Caco-2 (cell line): ENCODE measurements around the gene RFC3. TPM values are rescaled to one million over a fixed set of nuclear protein-coding genes. Genes with fewer than 3 reads are reported as not detected.

Source experiments
- BruUV-seq: library from RNA; stranded (reverse); fragments of 400-500 nt; replicated peaks from 2 replicates; lab custom pipeline; 2021; lab: Mats Ljungman, UMichigan
- CTCF ChIA-PET: fragments of 300-600 bp; sonication (Branson Sonifier 250); formaldehyde crosslinking; loops from one replicate; lab custom pipeline; 2022; ENCODE audit warnings: antibody characterized with exemption; lab: Charles Lee
- POLR2A ChIA-PET: fragments of 300-600 bp; sonication (Branson Sonifier 250); formaldehyde crosslinking; loops from one replicate; lab custom pipeline; 2022; ENCODE audit warnings: antibody characterized with exemption; lab: Charles Lee
- DNase-seq, 2 experiments: peaks; one replicate each; pipeline versions ENCODE4 v3.0.0 to v3.0.0-alpha.2; 2020 to 2022
- H3K27me3 ChIP-seq: replicated peaks from 2 replicates; pipeline ENCODE4 v1.6.0; 2011; ENCODE audit warnings: low read length; ENCODE audit not compliant: control insufficient read depth, insufficient read depth
- H3K36me3 ChIP-seq: 2 replicates; pipeline ENCODE4 v1.5.1; 2011; ENCODE audit warnings: low read length; ENCODE audit not compliant: control insufficient read depth, insufficient read depth
- H3K4me1 ChIP-seq: fragments of 250-450 bp; sonication (Bioruptor Pico); 2 replicates; pipeline ENCODE4 v1.5.1; 2020; ENCODE audit warnings: mild to moderate bottlenecking
- H3K4me3 ChIP-seq: 2 replicates; pipeline ENCODE4 v1.5.1; 2011; ENCODE audit warnings: low read depth, mild to moderate bottlenecking, control low read depth, low read length
- H3K9me3 ChIP-seq: fragments of 250-450 bp; sonication (Bioruptor Pico); 2 replicates; pipeline ENCODE4 v1.5.1; 2020; ENCODE audit warnings: mild to moderate bottlenecking, moderate library complexity
- H3K27ac Mint-ChIP-seq: one replicate; pipeline ENCODE4 v1.8.0; 2022; ENCODE audit warnings: mixed read lengths; ENCODE audit not compliant: unreplicated experiment
- H3K27me3 Mint-ChIP-seq: one replicate; pipeline ENCODE4 v1.8.0; 2022; ENCODE audit warnings: mixed read lengths; ENCODE audit not compliant: insufficient read depth, unreplicated experiment
- H3K36me3 Mint-ChIP-seq: one replicate; pipeline ENCODE4 v1.8.0; 2022; ENCODE audit warnings: mild to moderate bottlenecking, mixed read lengths; ENCODE audit not compliant: insufficient read depth, unreplicated experiment
- H3K4me1 Mint-ChIP-seq: one replicate; pipeline ENCODE4 v1.8.0; 2022; ENCODE audit warnings: low read depth, mixed read lengths; ENCODE audit not compliant: unreplicated experiment
- H3K4me3 Mint-ChIP-seq: one replicate; pipeline ENCODE4 v1.8.0; 2022; ENCODE audit warnings: mild to moderate bottlenecking, moderate library complexity, mixed read lengths; ENCODE audit not compliant: unreplicated experiment
- H3K9me3 Mint-ChIP-seq: one replicate; pipeline ENCODE4 v1.8.0; 2022; ENCODE audit warnings: mixed read lengths; ENCODE audit not compliant: unreplicated experiment
- intact Hi-C: fragments of 100-400 bp; cut with micrococcal nuclease; formaldehyde crosslinking; loops from one replicate; pipeline ENCODE4 v1.10.0; 2022; ENCODE audit not compliant: unreplicated experiment
- total RNA-seq: library from RNA; stranded (reverse); gene quantifications from 2 replicates; pipeline ENCODE4 v1.2.3, GENCODE V29; 2022
- TF ChIP-seq, protein P1 (sequence below), 2 experiments: fragments of 200-600 bp in 1 of 2; IDR thresholded peaks; 1 replicate in 1 of 2; 2 replicates in 1 of 2; pipeline versions ENCODE4 v1.5.1 to v1.8.0; 2011 to 2022; ENCODE audit warnings: antibody characterized with exemption in 1 of 2, control low read depth in 1 of 2, inconsistent platforms in 1 of 2, low read depth in 1 of 2, low read length in 1 of 2, mild to moderate bottlenecking in 1 of 2, moderate library complexity in 1 of 2; ENCODE audit not compliant: insufficient read depth in 1 of 2, severe bottlenecking in 1 of 2, unreplicated experiment in 1 of 2

RFC3 gene
- total RNA-seq, 1 experiment from 2014 or later, result 50.2 TPM

DNA sequence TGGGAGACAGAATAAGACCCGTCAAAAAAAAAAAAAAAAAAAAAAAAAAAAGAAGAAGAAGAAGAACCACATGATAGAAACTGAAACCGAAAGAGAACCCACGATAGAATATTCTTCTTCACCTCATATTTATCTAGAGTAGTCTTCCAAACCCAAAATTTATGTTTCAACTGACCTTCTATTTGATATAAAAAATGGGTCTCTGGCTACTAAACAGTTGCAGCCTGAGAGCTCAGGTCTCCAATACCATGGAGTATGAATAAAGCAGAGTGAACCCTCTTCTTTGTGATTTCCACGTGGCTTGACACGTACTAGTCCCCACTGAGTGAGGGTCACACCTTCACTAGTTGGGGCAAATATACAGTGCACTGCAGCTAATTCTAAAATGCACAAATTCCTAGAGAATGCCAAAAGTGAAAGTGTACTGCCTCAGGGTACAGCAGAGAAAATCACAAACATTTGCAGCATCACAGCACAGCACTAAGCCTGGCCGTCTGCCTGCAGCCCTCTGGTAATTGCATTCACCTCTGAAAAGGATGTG is 30.8 kb upstream of the RFC3 start:
- H3K4me3 ChIP-seq, result no peak overlapping the region
- Mint-ChIP-seq H3K4me3 (peak overlapping the region; percentile 37), H3K27ac (no peak overlapping the region)

GRCh38 chr13:33789066-33789606 is 28.8 kb upstream of the RFC3 start:
- Mint-ChIP-seq H3K4me1 (no peaks in the 10 kb centered on the region), H3K27me3 (peaks cover 3% of the 10 kb centered on the region), H3K4me3 (no peak overlapping the region), H3K27ac (no peak overlapping the region), H3K9me3 (peaks cover 9% of the 10 kb centered on the region), H3K36me3 (no peaks in the 10 kb centered on the region)
- intact Hi-C loops, result no loop called here
- TF ChIP-seq, protein P1, sequence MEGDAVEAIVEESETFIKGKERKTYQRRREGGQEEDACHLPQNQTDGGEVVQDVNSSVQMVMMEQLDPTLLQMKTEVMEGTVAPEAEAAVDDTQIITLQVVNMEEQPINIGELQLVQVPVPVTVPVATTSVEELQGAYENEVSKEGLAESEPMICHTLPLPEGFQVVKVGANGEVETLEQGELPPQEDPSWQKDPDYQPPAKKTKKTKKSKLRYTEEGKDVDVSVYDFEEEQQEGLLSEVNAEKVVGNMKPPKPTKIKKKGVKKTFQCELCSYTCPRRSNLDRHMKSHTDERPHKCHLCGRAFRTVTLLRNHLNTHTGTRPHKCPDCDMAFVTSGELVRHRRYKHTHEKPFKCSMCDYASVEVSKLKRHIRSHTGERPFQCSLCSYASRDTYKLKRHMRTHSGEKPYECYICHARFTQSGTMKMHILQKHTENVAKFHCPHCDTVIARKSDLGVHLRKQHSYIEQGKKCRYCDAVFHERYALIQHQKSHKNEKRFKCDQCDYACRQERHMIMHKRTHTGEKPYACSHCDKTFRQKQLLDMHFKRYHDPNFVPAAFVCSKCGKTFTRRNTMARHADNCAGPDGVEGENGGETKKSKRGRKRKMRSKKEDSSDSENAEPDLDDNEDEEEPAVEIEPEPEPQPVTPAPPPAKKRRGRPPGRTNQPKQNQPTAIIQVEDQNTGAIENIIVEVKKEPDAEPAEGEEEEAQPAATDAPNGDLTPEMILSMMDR (IDR thresholded peaks at IDR 0.05; ENCODE audit: insufficient read depth in 1 of 2, low read depth in 1 of 2, low read length in 1 of 2, severe bottlenecking in 1 of 2, unreplicated experiment in 1 of 2), result no peak
- ChIA-PET POLR2A (no interaction called here), CTCF (no interaction called here)
- Histone ChIP-seq H3K36me3 (no peaks in the 10 kb centered on the region), H3K27me3 (0 out of 2 replicates have a peak, but pooled peaks cover 1% of the 10 kb centered on the region), H3K9me3 (no peaks in the 10 kb centered on the region; the same call in 1 of the 2 replicates), H3K4me1 (no peaks in the 10 kb centered on the region), H3K4me3 (no peak overlapping the region)
- no TSS peak for BruUV-seq
- no peak for DNase-seq

More for the DNA sequence above, 30.8 kb upstream of the RFC3 start:
- ChIA-PET POLR2A (no interaction called here), CTCF (interaction anchor here (0.6 kb wide), 1 partner anchor 718 kb away, joined by 4 read pairs; no protein-coding TSS in a partner anchor)
- peaks cover 10% of the 10 kb centered on the region for H3K9me3 Mint-ChIP-seq
- no TSS peak for BruUV-seq
- intact Hi-C loops, result no loop called here
- TF ChIP-seq, protein P1 (IDR thresholded peaks at IDR 0.05; ENCODE audit: insufficient read depth in 1 of 2, low read depth in 1 of 2, low read length in 1 of 2, severe bottlenecking in 1 of 2, unreplicated experiment in 1 of 2), result no peak
- no peaks in the 10 kb centered on the region for H3K36me3 Mint-ChIP-seq
- H3K27me3 Mint-ChIP-seq, result peaks cover 3% of the 10 kb centered on the region
- H3K36me3 ChIP-seq, result no peaks in the 10 kb centered on the region
- no peaks in the 10 kb centered on the region for H3K4me1 ChIP-seq
- H3K9me3 ChIP-seq, result no peaks in the 10 kb centered on the region; the same call in 1 of the 2 replicates
- no peaks in the 10 kb centered on the region for H3K4me1 Mint-ChIP-seq
- DNase-seq, result no peak
- 0 out of 2 replicates have a peak, but pooled peaks cover 1% of the 10 kb centered on the region for H3K27me3 ChIP-seq

GRCh38 chr13:33789739-33790138 is 28.2 kb upstream of the RFC3 start:
- CTCF ChIA-PET, result no interaction called here
- H3K27ac Mint-ChIP-seq, result no peak overlapping the region

More at GRCh38 chr13:33789739-33790138, 28.2 kb upstream of the RFC3 start:
- Histone ChIP-seq H3K9me3 (no peaks in the 10 kb centered on the region; the same call in 1 of the 2 replicates), H3K27me3 (0 out of 2 replicates have a peak, but pooled peaks cover 1% of the 10 kb centered on the region), H3K36me3 (no peaks in the 10 kb centered on the region), H3K4me1 (no peaks in the 10 kb centered on the region), H3K4me3 (no peak overlapping the region)
- DNase-seq, result no peak
- no TSS peak for BruUV-seq
- TF ChIP-seq, protein P1 (IDR thresholded peaks at IDR 0.05; ENCODE audit: insufficient read depth in 1 of 2, low read depth in 1 of 2, low read length in 1 of 2, severe bottlenecking in 1 of 2, unreplicated experiment in 1 of 2), result no peak
- no peaks in the 10 kb centered on the region for H3K36me3 Mint-ChIP-seq
- intact Hi-C loops, result no loop called here
- H3K4me3 Mint-ChIP-seq, result no peak overlapping the region
- POLR2A ChIA-PET, result no interaction called here
- no peaks in the 10 kb centered on the region for H3K27me3 Mint-ChIP-seq
- no peaks in the 10 kb centered on the region for H3K4me1 Mint-ChIP-seq
- peaks cover 3% of the 10 kb centered on the region for H3K9me3 Mint-ChIP-seq
